Vagina (tissue), 2 donors: ENCODE data around the gene BICC1. TPM values are rescaled to one million over a fixed set of nuclear protein-coding genes. Genes with fewer than 3 reads are reported as not detected.

Source experiments
- DNase-seq, 2 donors: peaks; one replicate each; pipeline ENCODE4 v3.0.0-alpha.2; 2017; ENCODE audit errors: extremely low spot score in 2 of 2
- H3K27ac ChIP-seq: fragments of 200-600 bp; sonication (generic); one replicate; pipeline ENCODE4 v1.5.1; 2019
- H3K27me3 ChIP-seq: fragments of 200-600 bp; sonication (generic); one replicate; pipeline ENCODE4 v1.5.1; 2019
- H3K36me3 ChIP-seq, 2 donors: fragments of 200-600 bp; sonication (generic); one replicate each; pipeline ENCODE4 v1.5.1; 2017 to 2019
- H3K4me1 ChIP-seq: fragments of 200-600 bp; sonication (generic); one replicate; pipeline ENCODE4 v1.5.1; 2019
- H3K4me3 ChIP-seq, 2 donors: fragments of 200-600 bp; sonication (generic); 1 replicate in 1 of 2; 2 replicates in 1 of 2; pipeline ENCODE4 v1.5.1; 2016 to 2019
- H3K9me3 ChIP-seq: fragments of 200-600 bp; sonication (generic); one replicate; pipeline ENCODE4 v1.5.1; 2019
- POLR2A ChIP-seq, 2 donors: fragments of 450-650 bp; IDR thresholded peaks; one replicate each; pipeline ENCODE4 v1.6.1; 2017; ENCODE audit warnings: antibody characterized with exemption in 2 of 2, mild to moderate bottlenecking in 2 of 2, moderate library complexity in 2 of 2
- POLR2AphosphoS5 ChIP-seq, 2 donors: sonication (generic); formaldehyde crosslinking; IDR thresholded peaks; one replicate each; pipeline ENCODE4 v1.9.0; 2017; ENCODE audit warnings: antibody characterized with exemption in 2 of 2, mild to moderate bottlenecking in 2 of 2, low read depth in 1 of 2; ENCODE audit not compliant: insufficient read depth in 1 of 2
- intact Hi-C: fragments of 100-400 bp; cut with DNase I; formaldehyde crosslinking; loops from one replicate; pipeline ENCODE4 v1.15.1; 2023
- total RNA-seq: library from RNA; depleted of rRNA; stranded (reverse); fragments of >200 nt; gene quantifications from one replicate; pipeline ENCODE4 v1.2.3, GENCODE V29; 2016
- TF ChIP-seq, protein P1 (sequence below), 3 experiments: fragments of 450-650 bp in 2 of 3; fragments of 200-600 bp in 1 of 3; sonication (generic) in 1 of 3; IDR thresholded peaks; one replicate each; pipeline ENCODE4 v1.5.1; 2017 to 2019; ENCODE audit warnings: antibody characterized with exemption in 3 of 3, mild to moderate bottlenecking in 2 of 3, moderate library complexity in 2 of 3

BICC1 gene
- total RNA-seq, 1 donor from 2014 or later: 15.2 TPM

DNA sequence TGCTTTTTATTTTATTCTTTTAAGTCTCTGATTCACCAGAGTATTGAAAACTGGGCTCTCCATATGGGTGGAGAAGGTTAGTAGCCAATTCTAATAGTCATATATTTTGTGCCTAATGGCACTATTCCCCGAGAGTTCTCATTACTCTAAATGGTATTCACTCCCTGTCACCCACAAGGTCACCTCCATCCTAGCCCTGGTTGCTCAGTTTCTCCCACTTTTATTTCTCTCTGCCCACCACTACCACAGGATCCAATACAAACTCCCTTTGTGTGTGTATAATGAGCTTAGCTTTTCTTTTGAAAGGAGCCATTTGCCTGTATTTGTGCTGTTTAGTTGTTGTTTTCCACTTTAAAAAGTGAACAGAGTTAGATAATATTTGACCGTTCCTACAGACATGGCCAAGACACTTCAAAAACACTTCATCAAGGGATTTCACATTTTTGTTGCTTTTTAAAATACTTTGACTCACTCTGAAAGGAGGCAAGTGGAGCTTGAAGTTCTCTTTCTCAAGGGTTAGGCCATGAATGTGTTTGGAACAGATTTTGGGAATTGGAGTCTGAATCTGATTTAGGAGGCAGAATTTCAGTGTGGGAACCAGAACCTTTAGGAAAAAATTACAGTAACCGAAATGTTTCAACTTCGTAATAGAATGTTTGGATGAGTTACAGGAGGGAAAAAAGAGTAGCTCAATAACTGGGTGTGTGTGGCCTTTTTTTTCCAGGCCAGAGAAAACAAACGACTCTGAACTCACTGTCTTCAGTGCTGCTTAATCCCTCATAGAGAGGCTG is 321.3 kb downstream of the BICC1 start:
- TF ChIP-seq POLR2A (IDR thresholded peaks at IDR 0.05) (no peak), POLR2AphosphoS5 (IDR thresholded peaks at IDR 0.05; ENCODE audit: insufficient read depth in 1 of 2, low read depth in 1 of 2) (no peak)
- TF ChIP-seq, protein P1, sequence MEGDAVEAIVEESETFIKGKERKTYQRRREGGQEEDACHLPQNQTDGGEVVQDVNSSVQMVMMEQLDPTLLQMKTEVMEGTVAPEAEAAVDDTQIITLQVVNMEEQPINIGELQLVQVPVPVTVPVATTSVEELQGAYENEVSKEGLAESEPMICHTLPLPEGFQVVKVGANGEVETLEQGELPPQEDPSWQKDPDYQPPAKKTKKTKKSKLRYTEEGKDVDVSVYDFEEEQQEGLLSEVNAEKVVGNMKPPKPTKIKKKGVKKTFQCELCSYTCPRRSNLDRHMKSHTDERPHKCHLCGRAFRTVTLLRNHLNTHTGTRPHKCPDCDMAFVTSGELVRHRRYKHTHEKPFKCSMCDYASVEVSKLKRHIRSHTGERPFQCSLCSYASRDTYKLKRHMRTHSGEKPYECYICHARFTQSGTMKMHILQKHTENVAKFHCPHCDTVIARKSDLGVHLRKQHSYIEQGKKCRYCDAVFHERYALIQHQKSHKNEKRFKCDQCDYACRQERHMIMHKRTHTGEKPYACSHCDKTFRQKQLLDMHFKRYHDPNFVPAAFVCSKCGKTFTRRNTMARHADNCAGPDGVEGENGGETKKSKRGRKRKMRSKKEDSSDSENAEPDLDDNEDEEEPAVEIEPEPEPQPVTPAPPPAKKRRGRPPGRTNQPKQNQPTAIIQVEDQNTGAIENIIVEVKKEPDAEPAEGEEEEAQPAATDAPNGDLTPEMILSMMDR (IDR thresholded peaks at IDR 0.05): no peak
- intact Hi-C loops: no loop called here

GRCh38 chr10:58836176-58836700 is 323.6 kb downstream of the BICC1 start:
- no peaks in the 10 kb centered on the region for H3K9me3 ChIP-seq
- H3K27me3 ChIP-seq: no peaks in the 10 kb centered on the region
- H3K27ac ChIP-seq: no peak overlapping the region
- H3K36me3 ChIP-seq: no peaks in the 10 kb centered on the region
- no peak overlapping the region for H3K4me3 ChIP-seq
- no peaks in the 10 kb centered on the region for H3K4me1 ChIP-seq
- no peak for DNase-seq
- TF ChIP-seq POLR2A (IDR thresholded peaks at IDR 0.05) (no peak), POLR2AphosphoS5 (IDR thresholded peaks at IDR 0.05; ENCODE audit: insufficient read depth in 1 of 2, low read depth in 1 of 2) (no peak)
- intact Hi-C loops: no loop called here

More for the DNA sequence above, 321.3 kb downstream of the BICC1 start:
- Histone ChIP-seq H3K36me3 (no peaks in the 10 kb centered on the region), H3K27me3 (no peaks in the 10 kb centered on the region), H3K4me3 (no peak overlapping the region), H3K9me3 (no peaks in the 10 kb centered on the region), H3K27ac (no peak overlapping the region), H3K4me1 (no peaks in the 10 kb centered on the region)
- DNase-seq: no peak

DNA sequence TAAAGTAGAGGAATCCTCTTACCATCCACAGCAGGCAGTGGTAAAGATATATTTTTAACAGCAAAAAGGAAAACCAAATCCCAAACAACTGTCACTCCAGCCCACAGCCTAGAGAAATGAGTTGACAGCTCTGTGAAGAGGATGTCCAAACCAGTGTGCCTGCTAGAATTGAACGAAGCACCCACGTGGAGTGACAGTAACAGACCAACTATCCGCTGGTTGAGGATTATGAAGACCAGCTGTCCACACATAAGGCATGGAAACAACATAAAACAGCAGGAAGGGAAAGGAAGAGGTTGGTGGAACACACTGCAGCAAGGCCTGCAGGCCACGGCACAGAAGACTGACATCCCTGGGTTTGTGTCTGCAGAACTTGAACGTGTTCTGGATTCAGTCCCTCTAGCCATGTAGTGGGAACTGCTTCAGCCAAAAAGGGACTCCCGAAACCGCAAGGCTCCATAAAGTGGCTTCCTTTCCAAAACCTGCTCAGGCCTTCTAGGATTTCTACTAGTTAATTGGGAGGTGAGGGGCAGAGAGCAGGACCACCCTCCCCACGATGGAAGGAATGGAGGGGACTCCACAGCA is 324.4 kb downstream of the BICC1 start:
- Histone ChIP-seq H3K27ac (no peak overlapping the region), H3K4me1 (no peaks in the 10 kb centered on the region), H3K36me3 (no peaks in the 10 kb centered on the region), H3K4me3 (no peak overlapping the region), H3K9me3 (no peaks in the 10 kb centered on the region), H3K27me3 (no peaks in the 10 kb centered on the region)
- DNase-seq: no peak
- intact Hi-C loops: no loop called here
- TF ChIP-seq POLR2A (IDR thresholded peaks at IDR 0.05) (no peak), POLR2AphosphoS5 (IDR thresholded peaks at IDR 0.05; ENCODE audit: insufficient read depth in 1 of 2, low read depth in 1 of 2) (no peak)
- TF ChIP-seq, protein P1 (IDR thresholded peaks at IDR 0.05): no peak

- intact Hi-C loops: no loop called here
- TF ChIP-seq POLR2A (IDR thresholded peaks at IDR 0.05) (no peak), POLR2AphosphoS5 (IDR thresholded peaks at IDR 0.05; ENCODE audit: insufficient read depth in 1 of 2, low read depth in 1 of 2) (no peak)
- TF ChIP-seq, protein P1 (IDR thresholded peaks at IDR 0.05): no peak
Measured at GRCh38 chr10:58837826-58838225, 325.2 kb downstream of the BICC1 start.

GRCh38 chr10:58838561-58839208 is 326.0 kb downstream of the BICC1 start:
- Histone ChIP-seq H3K4me3 (no peak overlapping the region), H3K27me3 (no peaks in the 10 kb centered on the region), H3K27ac (no peak overlapping the region), H3K9me3 (no peaks in the 10 kb centered on the region), H3K4me1 (no peaks in the 10 kb centered on the region), H3K36me3 (no peaks in the 10 kb centered on the region)
- intact Hi-C loops: no loop called here
- DNase-seq: no peak
- TF ChIP-seq POLR2AphosphoS5 (IDR thresholded peaks at IDR 0.05; ENCODE audit: insufficient read depth in 1 of 2, low read depth in 1 of 2): no peak
- TF ChIP-seq, protein P1 (IDR thresholded peaks at IDR 0.05): no peak
- no peak for TF ChIP-seq POLR2A (IDR thresholded peaks at IDR 0.05)

More at GRCh38 chr10:58837826-58838225, 325.2 kb downstream of the BICC1 start:
- Histone ChIP-seq H3K4me1 (no peaks in the 10 kb centered on the region), H3K27me3 (no peaks in the 10 kb centered on the region), H3K4me3 (no peak overlapping the region), H3K27ac (no peak overlapping the region), H3K36me3 (no peaks in the 10 kb centered on the region), H3K9me3 (no peaks in the 10 kb centered on the region)
- no peak for DNase-seq
